AG04449 (cell line): ENCODE results near the gene FBXL12.

Experiments
- CTCF ChIA-PET: fragments of 350-600 bp; formaldehyde crosslinking; extraction: SDS; loops from one replicate; lab custom pipeline; 2021; ENCODE audit warnings: antibody characterized with exemption; lab: Yijun Ruan, JAX
- POLR2A ChIA-PET: fragments of 400-600, 350-600 bp; formaldehyde crosslinking; extraction: SDS; loops from one replicate; lab custom pipeline; 2020; ENCODE audit warnings: antibody characterized with exemption, inconsistent platforms; lab: Yijun Ruan, JAX
- DNase-seq: peaks from one replicate; pipeline ENCODE4 v3.0.0-alpha.2; 2010; ENCODE audit warnings: low read depth, low spot score
- H3K4me3 ChIP-seq: 2 replicates; pipeline ENCODE4 v1.5.1; 2011; ENCODE audit warnings: low read depth, mild to moderate bottlenecking, control low read depth, low read length
- CTCF ChIP-seq: IDR thresholded peaks from one replicate; pipeline ENCODE4 v1.5.1; 2011; ENCODE audit warnings: mild to moderate bottlenecking, moderate library complexity, low read length, control low read depth, inconsistent platforms; ENCODE audit not compliant: insufficient read depth; ENCODE audit errors: missing control alignments

FBXL12 gene

GRCh38 chr19:9818734-9819595 is at the start of gene FBXL12:
TSS of gene FBXL12 (minus strand) at chr19:9819079. CDS start at chr19:9818813, 266 bp downstream.
- peak; percentile 97 for DNase-seq
- H3K4me3 ChIP-seq: peak within 1 kb of the TSS; percentile 91
- ChIA-PET POLR2A (interaction anchor here (0.6 to 1.3 kb wide), 4 partner anchors 9 to 50 kb away, joined by 3 read pairs; partner anchors contain the start of genes UBL5 and ZNF846), CTCF (interaction anchor here (1.0 to 1.1 kb wide), 2 partner anchors 20 to 25 kb away, joined by 4 read pairs; no protein-coding TSS in a partner anchor)
- TF ChIP-seq CTCF: no peak

GRCh38 chr19:9865732-9866501 is 47.0 kb upstream of the FBXL12 start:
- POLR2A ChIA-PET: no interaction called here
- CTCF ChIA-PET: no interaction called here
- TF ChIP-seq CTCF: no peak
- no peak overlapping the region for H3K4me3 ChIP-seq
- DNase-seq: no peak

GRCh38 chr19:9863759-9864158 is 44.9 kb upstream of the FBXL12 start:
- CTCF ChIA-PET: interaction anchor here (1.0 kb wide), 1 partner anchor 16 kb away, joined by 4 read pairs; no protein-coding TSS in a partner anchor
- POLR2A ChIA-PET: no interaction called here

GRCh38 chr19:9862938-9863337 is 44.1 kb upstream of the FBXL12 start:
- POLR2A ChIA-PET: no interaction called here
- DNase-seq: no peak
- CTCF ChIA-PET: no interaction called here
- TF ChIP-seq CTCF: no peak
- no peak overlapping the region for H3K4me3 ChIP-seq

More at GRCh38 chr19:9863759-9864158, 44.9 kb upstream of the FBXL12 start:
- no peak overlapping the region for H3K4me3 ChIP-seq
- no peak for TF ChIP-seq CTCF
- DNase-seq: no peak

- no peak for TF ChIP-seq CTCF
- ChIA-PET CTCF (interaction anchor here (0.8 to 1.2 kb wide), 2 partner anchors 10 to 21 kb away, joined by 3 read pairs; no protein-coding TSS in a partner anchor), POLR2A (no interaction called here)
- H3K4me3 ChIP-seq: no peak overlapping the region
- DNase-seq: no peak
These were observed 42.6 kb upstream of the FBXL12 start for GRCh38 chr19:9861503-9861902.

GRCh38 chr19:9860407-9860806 is 41.5 kb upstream of the FBXL12 start:
- no peak for TF ChIP-seq CTCF
- no peak overlapping the region for H3K4me3 ChIP-seq
- POLR2A ChIA-PET: no interaction called here
- CTCF ChIA-PET: no interaction called here
- DNase-seq: no peak
